ENCODE data around the gene TDRD5.

Gene TDRD5

GRCh38 chr1:179714159-179714558, 122.5 kb downstream of the TDRD5 start:
- no peak for TF ChIP-seq MYC (IDR thresholded peaks at IDR 0.05; ENCODE audit: low read depth, low read length)
- TF ChIP-seq POLR2A (IDR thresholded peaks at IDR 0.05; ENCODE audit: extremely low read depth, insufficient read length): no peak
- no peak for TF ChIP-seq CTCF (IDR thresholded peaks at IDR 0.05; ENCODE audit: low read depth, low read length)
- TF ChIP-seq MAX (IDR thresholded peaks at IDR 0.05; ENCODE audit: low read depth, low read length): no peak
- DNase-seq (ENCODE audit: low read depth): no peak
- H3K4me3 ChIP-seq (ENCODE audit: low read depth, low read length): no peak overlapping the region

- TF ChIP-seq CTCF (IDR thresholded peaks at IDR 0.05; ENCODE audit: low read depth, low read length): no peak
- no peak for TF ChIP-seq MYC (IDR thresholded peaks at IDR 0.05; ENCODE audit: low read depth, low read length)
- TF ChIP-seq POLR2A (IDR thresholded peaks at IDR 0.05; ENCODE audit: extremely low read depth, insufficient read length): no peak
- no peak for TF ChIP-seq MAX (IDR thresholded peaks at IDR 0.05; ENCODE audit: low read depth, low read length)
- no peak overlapping the region for H3K4me3 ChIP-seq (ENCODE audit: low read depth, low read length)
- no peak for DNase-seq (ENCODE audit: low read depth)
These were observed 123.0 kb downstream of the TDRD5 start for GRCh38 chr1:179714623-179715022.

GRCh38 chr1:179719272-179719671, 127.6 kb downstream of the TDRD5 start:
- H3K4me3 ChIP-seq (ENCODE audit: low read depth, low read length): no peak overlapping the region
- no peak for TF ChIP-seq MAX (IDR thresholded peaks at IDR 0.05; ENCODE audit: low read depth, low read length)
- TF ChIP-seq POLR2A (IDR thresholded peaks at IDR 0.05; ENCODE audit: extremely low read depth, insufficient read length): no peak
- no peak for TF ChIP-seq CTCF (IDR thresholded peaks at IDR 0.05; ENCODE audit: low read depth, low read length)
- TF ChIP-seq MYC (IDR thresholded peaks at IDR 0.05; ENCODE audit: low read depth, low read length): no peak
- no peak for DNase-seq (ENCODE audit: low read depth)

GRCh38 chr1:179728271-179728670, 136.6 kb downstream of the TDRD5 start:
- no peak for TF ChIP-seq MYC (IDR thresholded peaks at IDR 0.05; ENCODE audit: low read depth, low read length)
- TF ChIP-seq CTCF (IDR thresholded peaks at IDR 0.05; ENCODE audit: low read depth, low read length): no peak
- TF ChIP-seq MAX (IDR thresholded peaks at IDR 0.05; ENCODE audit: low read depth, low read length): no peak
- no peak for TF ChIP-seq POLR2A (IDR thresholded peaks at IDR 0.05; ENCODE audit: extremely low read depth, insufficient read length)
- DNase-seq (ENCODE audit: low read depth): no peak
- no peak overlapping the region for H3K4me3 ChIP-seq (ENCODE audit: low read depth, low read length)

- TF ChIP-seq MYC (IDR thresholded peaks at IDR 0.05; ENCODE audit: low read depth, low read length) (no peak), POLR2A (IDR thresholded peaks at IDR 0.05; ENCODE audit: extremely low read depth, insufficient read length) (no peak), MAX (IDR thresholded peaks at IDR 0.05; ENCODE audit: low read depth, low read length) (no peak), CTCF (IDR thresholded peaks at IDR 0.05; ENCODE audit: low read depth, low read length) (no peak)
- DNase-seq (ENCODE audit: low read depth): no peak
- no peak overlapping the region for H3K4me3 ChIP-seq (ENCODE audit: low read depth, low read length)
These were observed 138.2 kb downstream of the TDRD5 start for GRCh38 chr1:179729881-179730280.

- TF ChIP-seq MAX (IDR thresholded peaks at IDR 0.05; ENCODE audit: low read depth, low read length) (no peak), POLR2A (IDR thresholded peaks at IDR 0.05; ENCODE audit: extremely low read depth, insufficient read length) (no peak), CTCF (IDR thresholded peaks at IDR 0.05; ENCODE audit: low read depth, low read length) (no peak), MYC (IDR thresholded peaks at IDR 0.05; ENCODE audit: low read depth, low read length) (no peak)
- no peak for DNase-seq (ENCODE audit: low read depth)
These were observed 140.0 kb downstream of the TDRD5 start for GRCh38 chr1:179731643-179732042.

More at GRCh38 chr1:179731643-179732042, 140.0 kb downstream of the TDRD5 start:
- no peak overlapping the region for H3K4me3 ChIP-seq (ENCODE audit: low read depth, low read length)
